IPS-18c (cell line): ENCODE results near the gene PPP1R16B.
"Not testable (repeated sequence)": the region's sequence is repeated elsewhere in the genome, so short reads cannot be mapped to it uniquely, and the experiment has no call there.

ENCODE experiments used
- H3K4me3 ChIP-seq: 2 replicates; pipeline ENCODE4 v1.7.0; 2013; ENCODE audit warnings: low read depth, mild to moderate bottlenecking, low read length, moderate library complexity; ENCODE audit not compliant: insufficient read depth
- H3K9me3 ChIP-seq: one replicate; pipeline ENCODE4 v1.6.1; 2013; ENCODE audit warnings: mild to moderate bottlenecking, low read length, moderate library complexity; ENCODE audit not compliant: control insufficient read depth, insufficient read depth

PPP1R16B gene

GRCh38 chr20:38859857-38860256, 54.4 kb downstream of the PPP1R16B start:
- not testable (repeated sequence) for H3K4me3 ChIP-seq, H3K9me3 ChIP-seq

- H3K9me3 ChIP-seq, result no peaks in the 10 kb centered on the region
- H3K4me3 ChIP-seq, result no peak overlapping the region
These were observed 55.5 kb downstream of the PPP1R16B start for GRCh38 chr20:38861071-38861401.

GRCh38 chr20:38862226-38862625, 56.7 kb downstream of the PPP1R16B start:
- H3K4me3 ChIP-seq, result no peak overlapping the region
- no peaks in the 10 kb centered on the region for H3K9me3 ChIP-seq

GRCh38 chr20:38863024-38863851, 57.7 kb downstream of the PPP1R16B start:
- no peak overlapping the region for H3K4me3 ChIP-seq

GRCh38 chr20:38864662-38865061, 59.2 kb downstream of the PPP1R16B start:
- Histone ChIP-seq H3K9me3 (no peaks in the 10 kb centered on the region), H3K4me3 (no peak overlapping the region)

More at GRCh38 chr20:38863024-38863851, 57.7 kb downstream of the PPP1R16B start:
- no peaks in the 10 kb centered on the region for H3K9me3 ChIP-seq

GRCh38 chr20:38866265-38867061, 61.0 kb downstream of the PPP1R16B start:
- no peak overlapping the region for H3K4me3 ChIP-seq
- no peaks in the 10 kb centered on the region for H3K9me3 ChIP-seq

- Histone ChIP-seq H3K4me3 (no peak overlapping the region), H3K9me3 (no peaks in the 10 kb centered on the region)
These were observed 61.5 kb downstream of the PPP1R16B start for GRCh38 chr20:38867062-38867359.

GRCh38 chr20:38870733-38871559, 65.4 kb downstream of the PPP1R16B start:
- Histone ChIP-seq H3K9me3 (no peaks in the 10 kb centered on the region), H3K4me3 (no peak overlapping the region)

GRCh38 chr20:38871560-38871953, 66.1 kb downstream of the PPP1R16B start:
- no peaks in the 10 kb centered on the region for H3K9me3 ChIP-seq
- no peak overlapping the region for H3K4me3 ChIP-seq

- no peaks in the 10 kb centered on the region for H3K9me3 ChIP-seq
- H3K4me3 ChIP-seq, result no peak overlapping the region
These were observed 66.5 kb downstream of the PPP1R16B start for GRCh38 chr20:38872036-38872435.

- H3K4me3 ChIP-seq, result no peak overlapping the region
- no peaks in the 10 kb centered on the region for H3K9me3 ChIP-seq
These were observed 67.1 kb downstream of the PPP1R16B start for GRCh38 chr20:38872491-38873049.

- H3K4me3 ChIP-seq, result no peak overlapping the region
- no peaks in the 10 kb centered on the region for H3K9me3 ChIP-seq
These were observed 67.6 kb downstream of the PPP1R16B start for GRCh38 chr20:38873050-38873581.

GRCh38 chr20:38874460-38875174, 69.1 kb downstream of the PPP1R16B start:
- Histone ChIP-seq H3K4me3 (no peak overlapping the region), H3K9me3 (no peaks in the 10 kb centered on the region)

GRCh38 chr20:38875175-38875993, 69.9 kb downstream of the PPP1R16B start:
- Histone ChIP-seq H3K4me3 (no peak overlapping the region), H3K9me3 (no peaks in the 10 kb centered on the region)

- H3K9me3 ChIP-seq, result no peaks in the 10 kb centered on the region
- no peak overlapping the region for H3K4me3 ChIP-seq
These were observed 72.0 kb downstream of the PPP1R16B start for GRCh38 chr20:38877483-38877882.

- Histone ChIP-seq H3K9me3 (no peaks in the 10 kb centered on the region), H3K4me3 (no peak overlapping the region)
These were observed 73.4 kb downstream of the PPP1R16B start for GRCh38 chr20:38878866-38879265.
